ENCODE data around the gene MTFR2.
A peak's percentile ranks its signal among the peaks of the same experiment; 100 is the strongest.
"Not testable (repeated sequence)": the region's sequence is repeated elsewhere in the genome, so short reads cannot be mapped to it uniquely, and the experiment has no call there.

The MTFR2 gene

DNA sequence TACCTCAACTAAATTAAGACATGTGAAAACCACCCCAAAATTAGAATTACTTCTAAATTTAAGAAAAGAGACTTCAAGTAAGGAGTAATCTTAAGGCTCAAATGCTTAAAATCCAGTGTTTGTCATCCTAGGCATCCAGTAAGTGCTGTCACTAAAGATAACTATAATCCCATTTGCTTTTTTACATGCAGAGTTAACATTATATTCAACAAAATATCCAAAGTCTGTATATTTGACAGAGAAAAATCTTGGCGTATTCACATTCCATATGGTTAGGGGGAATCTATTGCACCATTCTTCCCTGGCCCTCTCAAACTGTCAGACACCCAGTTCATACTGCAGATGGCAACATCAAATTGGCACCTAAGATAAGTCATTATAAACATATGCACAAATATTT, 17.4 kb downstream of the MTFR2 start:
- no peak for DNase-seq

DNA sequence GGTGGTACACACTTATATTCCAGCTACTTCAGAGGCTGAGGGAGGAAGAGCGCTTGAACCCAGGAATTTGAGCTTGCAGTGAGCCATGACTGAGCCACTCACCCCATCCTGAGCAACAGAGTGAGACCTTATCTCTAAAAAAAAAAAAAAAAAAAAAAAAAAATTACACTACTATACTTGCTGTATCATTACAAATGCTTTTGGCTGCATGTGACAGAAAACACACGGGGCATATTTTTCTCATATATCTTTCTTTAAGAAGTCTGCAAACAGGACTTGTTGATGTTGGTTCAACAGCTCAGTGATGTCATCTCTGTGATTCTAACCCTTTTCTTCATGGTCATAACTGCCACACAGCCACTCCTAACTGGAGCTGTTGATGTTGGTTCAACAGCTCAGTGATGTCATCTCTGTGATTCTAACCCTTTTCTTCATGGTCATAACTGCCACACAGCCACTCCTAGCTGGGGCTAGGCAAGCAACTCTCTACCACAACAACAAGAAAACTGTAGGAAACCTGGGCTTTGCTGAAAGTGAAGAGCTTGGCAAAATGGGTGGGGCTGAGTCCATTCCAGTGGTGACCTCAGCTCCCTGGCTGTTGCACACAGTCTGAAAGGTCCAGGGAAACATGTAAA, 19.8 kb downstream of the MTFR2 start:
- DNase-seq, result no peak

DNA sequence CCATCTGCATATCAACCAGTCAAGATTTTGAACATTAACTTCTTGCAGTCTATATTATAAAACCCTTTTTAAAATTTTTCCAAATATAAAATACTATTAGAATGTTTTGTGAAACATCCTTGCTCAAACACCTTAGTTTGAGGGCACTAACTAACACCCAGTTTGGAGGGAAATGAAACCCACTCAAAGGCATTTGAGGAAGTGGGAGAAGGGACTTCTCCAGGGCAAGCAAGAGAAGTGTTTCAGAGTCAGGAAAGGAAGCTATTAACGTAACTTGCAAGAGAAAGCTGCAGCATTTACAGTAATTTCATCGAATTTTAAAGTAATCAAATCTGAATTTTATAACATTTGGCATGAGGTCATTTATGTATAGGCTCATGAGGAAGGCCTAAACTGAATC, 21.3 kb downstream of the MTFR2 start:
- no peak for DNase-seq

DNA sequence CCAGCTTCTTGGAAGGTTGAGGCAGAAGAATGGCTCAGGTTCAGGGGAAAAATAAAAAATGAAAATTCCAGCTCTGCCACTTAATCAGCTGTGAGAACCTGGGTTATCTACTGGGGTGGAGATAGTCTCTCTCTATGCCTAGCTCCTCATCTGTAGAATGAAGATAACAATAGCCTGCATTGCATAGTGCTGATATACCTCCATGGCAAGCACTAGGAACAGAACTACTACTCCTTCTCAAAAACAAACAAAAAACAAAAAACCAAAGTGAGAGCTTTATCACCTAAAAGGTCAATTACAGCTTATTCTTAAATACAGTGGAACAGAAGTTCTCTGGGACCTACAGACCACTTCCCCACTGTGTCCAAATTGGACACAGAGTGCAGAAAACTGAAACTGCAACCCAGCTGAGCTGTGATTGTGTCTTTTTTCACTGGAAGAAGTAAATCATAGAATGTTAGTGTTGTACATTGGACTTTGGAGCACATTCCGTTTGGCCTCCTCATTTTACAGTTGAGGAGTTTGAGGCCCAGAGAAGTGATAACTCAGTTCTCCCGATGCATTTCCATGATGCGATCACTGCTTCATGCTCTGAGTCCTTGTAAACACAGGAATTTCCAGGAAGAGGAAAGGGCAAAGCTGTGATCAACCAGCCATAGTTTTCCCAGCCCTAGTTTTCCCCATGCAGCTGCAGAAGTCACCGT, 23.3 kb downstream of the MTFR2 start:
- no peak for DNase-seq

DNA sequence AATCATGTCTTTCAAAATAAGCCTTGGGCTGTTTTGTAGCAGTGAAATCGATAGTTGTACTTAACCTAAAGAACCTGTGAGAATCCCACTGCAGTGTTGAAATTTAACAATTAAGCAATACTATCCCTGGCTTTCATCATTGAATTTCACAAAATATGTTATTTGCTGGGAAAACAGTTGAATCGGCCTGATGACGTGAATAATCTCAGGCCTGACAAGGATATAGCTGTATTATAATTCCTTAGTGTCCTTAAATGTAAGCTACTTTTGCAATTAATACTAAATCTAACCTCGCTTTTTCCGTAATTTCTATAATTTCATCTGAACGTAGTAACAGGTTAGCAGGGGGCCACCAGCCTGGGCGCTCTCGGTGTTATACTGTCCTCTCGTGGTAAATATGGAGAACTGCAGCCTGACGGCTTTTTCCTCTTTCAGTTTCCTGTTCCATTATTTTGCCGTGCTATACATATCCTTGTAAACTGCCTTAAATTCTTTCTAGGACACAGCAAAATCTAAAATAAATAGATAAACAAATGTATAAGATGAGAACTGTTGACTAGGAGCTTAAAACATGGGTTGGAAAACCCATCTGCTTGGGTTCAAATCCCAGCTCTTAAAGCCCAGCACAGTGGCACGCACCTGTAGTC, 24.0 kb downstream of the MTFR2 start:
- peak; percentile 50 for DNase-seq

DNA sequence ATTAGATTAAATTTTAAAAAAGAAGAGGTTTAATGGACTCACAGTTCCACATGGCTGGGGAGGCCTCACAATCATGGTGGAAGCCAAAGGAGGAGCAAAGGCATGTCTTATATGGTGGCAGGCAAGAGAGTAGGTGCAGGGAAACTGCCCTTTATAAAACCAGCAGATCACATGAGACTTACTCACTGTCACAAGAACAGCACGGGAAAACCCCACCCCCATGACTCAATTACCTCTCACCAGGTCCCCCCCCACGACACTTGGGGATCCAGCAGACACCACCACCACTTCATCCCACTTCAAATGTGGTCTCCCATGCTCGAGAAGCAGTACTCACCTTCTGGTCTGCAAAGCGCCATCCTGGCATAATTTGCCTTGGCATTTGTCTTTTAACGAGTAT, 24.6 kb downstream of the MTFR2 start:
- DNase-seq, result peak; percentile 36

DNA sequence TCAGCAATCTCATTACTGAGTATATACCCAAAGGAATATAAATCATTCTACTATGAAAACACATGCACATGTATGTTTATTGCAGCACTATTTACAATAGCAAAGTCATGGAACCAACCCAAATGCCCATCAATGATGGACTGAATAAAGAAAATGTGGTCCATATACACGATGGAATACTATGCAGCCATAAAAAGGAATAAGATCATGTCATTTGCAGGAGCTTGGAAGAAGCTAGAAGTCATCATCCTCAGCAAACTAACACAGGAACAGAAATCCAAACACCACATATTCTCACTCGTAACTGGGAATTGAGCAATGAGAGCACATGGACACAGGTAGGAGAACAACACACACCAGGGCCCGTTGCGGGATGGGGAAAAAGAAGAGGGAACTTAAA, 25.1 kb downstream of the MTFR2 start:
- DNase-seq, result not testable (repeated sequence)

DNA sequence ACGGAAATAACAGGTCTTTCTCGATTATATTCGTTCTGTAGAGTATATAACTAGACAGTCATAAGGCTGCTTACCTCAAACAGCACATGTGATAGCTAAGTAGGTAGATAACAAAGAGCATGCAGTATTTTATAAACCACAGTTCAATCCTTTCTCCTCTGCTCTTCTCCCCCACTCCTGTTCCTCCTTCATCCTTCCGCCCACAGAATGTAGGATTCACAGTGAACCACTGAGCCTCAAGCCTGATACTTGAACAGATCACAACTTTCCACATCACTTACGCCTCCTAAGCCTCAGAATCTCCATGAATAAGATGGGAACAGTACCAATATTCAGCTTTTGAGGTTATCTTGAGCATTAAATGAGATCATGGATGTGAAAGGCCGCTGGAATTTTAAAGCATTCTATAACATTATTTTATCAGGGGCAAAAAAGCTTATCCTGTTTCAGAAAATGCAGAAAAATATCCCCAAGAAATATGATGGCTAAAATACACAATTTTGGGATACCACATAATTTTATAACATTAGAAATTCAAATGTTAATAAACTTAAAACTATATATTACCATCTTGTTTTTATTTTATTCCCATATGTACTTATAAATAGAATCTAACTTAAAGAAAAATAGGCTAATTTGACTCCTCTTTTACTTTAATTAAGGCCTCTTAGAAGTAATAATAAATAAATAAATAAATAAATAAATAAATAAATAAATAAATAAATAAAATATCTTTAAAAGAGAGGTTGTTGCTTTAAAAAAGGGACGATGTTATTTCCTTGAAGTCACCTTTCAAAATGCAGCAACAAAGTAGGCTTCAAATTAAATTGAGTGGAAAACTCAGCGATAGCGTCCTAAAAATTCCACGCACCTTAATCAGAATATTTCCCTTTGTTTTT, 33.4 kb downstream of the MTFR2 start:
- DNase-seq, result no peak

DNA sequence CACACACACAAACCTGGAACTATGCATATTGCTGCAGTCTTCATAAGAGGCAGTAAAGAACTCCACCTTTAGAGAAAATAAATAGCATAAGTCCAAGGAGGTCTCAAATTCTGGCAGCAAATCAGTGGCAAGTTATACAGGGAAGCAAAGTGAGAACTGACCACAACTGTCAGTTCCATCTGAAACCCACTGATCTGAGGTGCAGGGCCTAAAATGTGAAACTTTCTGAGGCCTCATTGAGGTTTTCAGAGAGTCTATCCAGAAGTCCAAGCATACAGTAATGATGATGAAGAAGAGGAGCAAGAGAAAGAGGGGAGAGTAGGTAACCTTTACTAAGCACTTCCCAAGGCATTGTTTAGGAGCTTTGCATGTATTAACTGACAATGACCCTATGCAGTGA, 36.3 kb downstream of the MTFR2 start:
- no peak for DNase-seq

DNA sequence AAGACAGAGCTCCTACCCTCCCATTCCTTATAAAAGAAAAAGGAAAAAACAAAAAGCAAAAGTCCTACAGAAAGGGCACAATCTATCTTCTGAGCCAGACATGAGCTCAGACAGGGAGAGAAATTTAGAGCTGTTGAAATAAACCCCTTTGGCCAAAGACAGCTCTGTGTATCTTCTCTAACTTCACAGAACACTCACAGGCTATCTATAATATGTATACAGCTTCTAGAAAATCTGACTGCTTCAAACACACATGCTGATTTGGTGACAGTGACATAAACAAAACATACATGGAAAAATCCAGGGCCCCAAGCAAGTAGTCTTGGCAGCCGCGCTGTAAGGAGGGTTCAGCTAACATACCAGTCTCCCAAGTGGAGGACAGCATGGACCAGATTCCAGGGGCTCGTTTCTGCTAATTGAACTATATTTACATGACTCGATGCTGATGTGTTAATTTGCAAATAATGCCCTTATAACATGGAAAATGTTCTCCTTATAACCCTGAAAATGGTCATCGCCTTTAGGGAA, 37.0 kb downstream of the MTFR2 start:
- DNase-seq, result no peak

DNA sequence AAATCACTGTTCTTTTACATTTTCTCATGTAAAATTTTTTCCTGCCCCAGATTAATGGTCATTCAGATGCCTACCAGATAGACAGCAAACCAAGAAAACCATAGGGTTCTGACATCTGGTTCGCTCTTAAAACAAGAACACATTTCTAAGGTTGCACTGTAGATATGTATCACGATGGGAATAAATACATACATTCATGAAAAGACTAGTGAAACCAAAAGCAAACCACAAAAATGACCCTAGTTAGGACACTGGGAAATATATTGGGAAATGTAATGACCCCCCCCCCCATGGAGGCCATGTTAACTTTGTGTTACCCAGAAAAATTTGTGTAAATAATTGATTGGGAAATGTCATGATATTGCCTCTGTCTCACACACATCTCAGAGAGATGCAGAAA, 37.5 kb downstream of the MTFR2 start:
- DNase-seq, result no peak

DNA sequence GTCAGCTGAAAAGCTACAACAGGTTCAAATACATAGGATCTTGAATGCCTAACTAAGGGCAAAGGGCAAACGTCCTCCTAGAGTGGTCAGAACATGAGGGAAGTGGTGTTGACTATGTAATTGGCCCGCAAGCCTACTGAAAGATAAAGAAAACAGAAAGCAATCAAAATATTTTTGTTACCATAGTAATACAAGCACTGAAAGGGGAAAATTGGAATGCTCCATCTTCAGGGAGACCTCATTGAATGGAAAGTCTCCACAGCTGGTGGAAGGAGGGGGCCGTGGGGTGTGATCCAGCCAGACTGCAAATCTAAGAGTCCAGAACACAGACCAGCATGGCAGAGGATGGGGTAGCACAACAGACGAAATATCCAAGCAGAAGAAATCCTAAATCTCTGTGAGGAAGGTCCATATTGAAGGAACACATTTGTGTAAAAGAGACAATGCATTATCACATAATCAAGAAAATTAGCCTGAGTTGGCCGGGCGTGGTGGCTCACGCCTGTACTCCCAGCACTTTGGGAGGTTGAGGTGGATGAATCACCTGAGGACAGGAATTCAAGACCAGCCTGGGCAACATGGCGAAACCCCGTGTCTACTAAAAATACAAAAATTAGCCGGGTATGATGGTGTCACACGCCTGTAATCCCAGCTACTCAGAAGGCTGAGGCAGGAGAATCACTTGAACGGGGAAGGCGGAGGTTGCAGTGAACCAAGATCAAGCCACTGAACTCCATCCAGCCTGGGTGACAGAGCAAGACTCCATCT, 39.5 kb downstream of the MTFR2 start:
- no peak for DNase-seq

DNA sequence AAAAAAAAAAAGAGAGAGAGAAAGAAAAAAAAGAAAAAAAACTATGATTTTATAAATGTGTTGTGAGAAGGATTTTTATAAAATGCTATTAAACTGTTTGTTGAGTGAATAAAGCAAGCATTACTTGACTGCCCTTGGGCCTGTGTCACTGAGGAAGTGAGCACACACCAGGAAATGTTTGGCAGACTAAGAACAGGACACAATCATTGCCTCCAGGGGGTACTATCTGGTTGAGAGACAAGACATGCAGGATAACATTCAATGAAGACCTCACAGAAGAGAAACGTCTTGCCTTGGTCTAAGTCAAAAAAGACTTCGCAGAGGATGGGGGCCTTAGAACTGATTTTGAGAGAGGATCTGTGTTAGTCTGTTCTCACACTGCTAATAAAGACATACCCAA, 40.6 kb downstream of the MTFR2 start:
- no peak for DNase-seq

DNA sequence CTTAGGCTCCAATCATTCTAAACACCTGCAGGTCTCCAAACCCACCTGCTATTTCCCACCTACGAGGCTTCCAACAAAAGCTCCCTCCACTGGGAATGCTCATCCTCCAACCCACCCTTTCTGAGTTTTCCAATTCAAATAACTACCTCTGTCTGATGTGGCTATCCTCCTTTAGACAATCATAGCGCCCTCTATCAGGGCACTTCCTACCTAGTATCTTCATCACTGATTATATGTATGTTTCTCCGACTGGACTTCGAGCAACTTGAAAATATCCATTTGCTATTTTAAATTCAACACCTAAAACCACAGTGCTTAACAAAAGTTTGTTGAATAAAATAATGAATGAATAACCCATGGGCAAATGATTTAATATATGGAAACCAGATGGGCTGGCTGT, 41.3 kb downstream of the MTFR2 start:
- no peak for DNase-seq

DNA sequence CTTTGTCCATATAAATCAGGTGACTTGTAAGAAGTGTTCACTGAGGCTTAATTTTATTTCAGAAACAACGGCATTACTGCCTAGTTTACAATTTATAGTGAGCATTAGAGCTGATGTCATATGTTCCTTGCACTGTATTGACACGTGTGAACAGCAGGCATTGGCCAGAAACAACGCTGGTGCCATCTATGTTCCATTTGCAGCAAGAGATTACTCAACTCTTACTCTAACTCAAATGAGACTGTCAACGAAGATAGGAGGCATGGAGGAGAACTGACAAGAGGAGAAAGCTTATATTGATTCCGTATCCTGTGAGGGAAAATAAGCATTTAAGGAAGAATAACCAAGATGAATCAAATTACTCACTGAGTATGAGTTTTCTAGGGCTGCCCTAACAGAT, 48.4 kb downstream of the MTFR2 start:
- DNase-seq, result no peak

DNA sequence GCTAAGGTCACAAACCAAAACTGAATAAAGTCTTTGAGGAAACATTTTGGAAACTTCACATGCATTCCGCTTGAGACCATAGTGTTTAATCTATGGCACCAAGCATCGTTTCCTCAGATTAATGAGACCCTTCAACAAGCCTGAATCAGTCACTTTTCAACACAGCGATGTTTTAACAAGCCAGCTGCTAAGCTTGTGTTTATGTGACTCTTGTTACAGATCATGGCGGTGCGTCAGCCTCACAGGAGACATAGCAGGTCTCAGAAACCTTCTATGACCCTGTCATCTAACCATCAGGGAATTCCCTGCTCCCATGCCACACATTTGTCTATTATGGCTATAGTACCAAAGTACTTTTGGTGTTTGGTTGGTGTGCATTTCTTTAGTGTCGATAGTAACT, 57.2 kb downstream of the MTFR2 start:
- no peak for DNase-seq

DNA sequence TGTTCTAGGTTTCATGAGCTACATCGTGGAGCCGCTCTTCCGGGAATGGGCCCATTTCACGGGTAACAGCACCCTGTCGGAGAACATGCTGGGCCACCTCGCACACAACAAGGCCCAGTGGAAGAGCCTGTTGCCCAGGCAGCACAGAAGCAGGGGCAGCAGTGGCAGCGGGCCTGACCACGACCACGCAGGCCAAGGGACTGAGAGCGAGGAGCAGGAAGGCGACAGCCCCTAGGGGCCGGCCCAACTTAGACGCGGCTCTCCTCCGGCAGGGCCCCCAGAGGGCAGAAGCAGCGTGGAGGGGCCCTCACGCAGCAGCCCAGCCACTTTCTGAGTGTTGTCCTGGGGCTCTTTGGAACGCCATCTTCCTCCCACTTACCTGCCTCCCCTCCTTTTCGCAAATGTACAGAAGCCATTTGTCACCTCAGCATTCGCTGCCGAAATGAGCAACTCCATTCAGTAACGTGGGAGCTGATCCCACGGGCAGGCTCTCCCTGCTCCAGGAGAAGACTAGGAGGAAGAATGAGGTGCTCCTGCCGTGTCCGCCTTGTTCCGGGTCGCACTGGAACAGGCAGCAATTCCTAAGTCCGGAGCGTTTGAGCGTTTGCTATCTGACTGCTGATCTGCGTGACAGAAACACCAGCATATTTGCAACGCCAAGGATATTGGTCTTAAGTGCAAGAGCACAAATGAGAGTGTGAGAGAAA, 58.4 kb downstream of the MTFR2 start:
- DNase-seq, result no peak

DNA sequence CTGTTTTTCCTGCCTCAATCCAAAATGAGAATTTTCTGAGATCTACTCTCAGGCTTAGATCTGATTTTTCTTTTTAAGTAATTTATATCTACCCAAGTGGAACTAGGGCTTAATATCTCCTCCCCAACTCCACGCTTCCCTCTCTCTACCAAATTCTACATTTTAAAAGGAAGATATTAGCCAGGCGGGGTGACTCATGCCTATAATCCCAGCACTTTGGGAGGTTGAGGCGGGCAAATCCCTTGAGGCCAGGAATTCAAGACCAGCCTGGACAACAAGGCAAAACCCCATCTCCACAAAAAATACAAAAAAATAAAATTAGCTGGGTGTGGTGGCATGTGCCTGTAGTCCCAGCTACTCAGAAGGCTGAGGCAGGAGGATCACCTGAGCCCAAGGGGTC, 61.0 kb downstream of the MTFR2 start:
- DNase-seq, result no peak

DNA sequence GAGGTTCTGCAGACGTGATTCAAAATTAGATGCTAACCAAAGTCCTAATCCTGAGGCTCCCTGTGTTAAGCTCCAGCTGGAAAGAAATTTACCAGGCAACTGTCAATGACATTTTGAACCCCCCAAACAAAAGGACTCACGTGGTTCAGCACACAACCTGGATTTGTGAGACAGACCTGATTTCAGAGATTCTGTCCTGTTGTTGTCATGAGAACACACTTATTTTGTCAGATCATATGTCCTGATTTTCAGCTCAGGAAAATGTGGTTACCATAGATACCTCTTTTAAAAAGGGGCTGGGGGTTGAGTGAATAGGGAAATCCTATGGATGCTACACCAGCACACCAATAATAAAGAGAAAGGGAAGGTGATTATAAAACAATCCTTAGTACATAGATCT, 61.6 kb downstream of the MTFR2 start:
- no peak for DNase-seq

DNA sequence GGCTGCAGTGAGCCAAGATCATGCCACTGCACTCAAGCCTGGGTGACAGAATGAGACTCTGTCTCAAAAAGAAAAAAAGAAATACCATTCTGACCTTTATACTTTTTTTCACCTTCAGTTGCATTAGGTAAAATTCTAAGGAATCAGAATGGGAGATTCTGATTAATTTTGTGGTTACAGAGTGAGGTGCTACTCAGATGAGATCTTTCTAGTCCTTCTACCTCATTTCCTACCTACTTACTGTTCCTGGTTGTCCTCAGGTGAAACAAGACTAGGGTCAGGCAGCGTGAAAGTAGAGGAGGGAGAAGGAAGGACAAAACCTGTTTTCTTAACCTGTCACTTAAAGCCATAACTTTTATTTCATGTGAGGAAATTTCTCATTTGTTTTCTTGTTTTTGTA, 63.7 kb downstream of the MTFR2 start:
- no peak for DNase-seq

DNA sequence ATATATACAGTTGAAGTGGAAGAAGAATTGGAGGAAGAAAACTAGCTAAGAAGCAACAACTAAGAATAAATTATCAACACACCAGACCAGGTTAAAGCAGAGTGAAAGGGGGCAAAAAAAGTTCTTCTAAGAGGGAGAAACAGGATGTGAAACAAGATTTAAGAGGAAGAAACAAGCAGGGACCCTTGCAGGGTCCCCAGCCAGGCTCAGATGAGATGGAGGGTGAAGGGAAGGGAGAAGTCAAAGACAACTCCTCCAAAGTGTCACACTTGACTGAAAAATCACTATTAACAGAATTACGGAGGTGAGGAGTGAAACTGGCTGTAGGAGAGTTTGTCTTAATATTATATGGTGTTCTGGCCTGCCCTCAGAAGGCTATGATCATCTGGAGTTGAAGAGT, 65.4 kb downstream of the MTFR2 start:
- DNase-seq, result no peak

DNA sequence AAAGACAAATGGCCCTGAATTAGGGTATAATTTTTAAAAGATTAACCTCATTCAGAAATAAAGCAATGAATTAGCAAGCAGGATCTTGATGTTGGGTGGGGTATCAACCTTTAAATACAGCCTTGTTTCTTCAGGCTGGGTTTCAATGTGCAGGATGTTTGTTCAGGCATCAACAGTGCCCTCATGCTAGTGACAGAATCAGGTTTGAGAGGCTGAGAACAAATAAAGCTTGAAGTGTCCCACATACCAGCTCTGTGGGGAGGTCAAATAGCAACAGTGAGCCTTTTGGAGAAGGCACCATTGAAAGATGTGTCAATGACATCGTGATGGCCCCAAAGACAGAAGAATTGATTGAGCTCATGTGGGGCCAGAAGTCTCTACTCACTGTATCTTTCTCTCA, 68.2 kb downstream of the MTFR2 start:
- DNase-seq, result no peak

Data from activated naive CD4-positive, alpha-beta T cell treated with Interleukin-2 at 50 U/mL for 16 hours (primary cell).